ENCODE results near the gene AFAP1L1.

AFAP1L1 gene

GRCh38 chr5:149314571-149315111 lies 43.0 kb downstream of the AFAP1L1 start:
- no peak for DNase-seq (ENCODE audit: low spot score)

DNA sequence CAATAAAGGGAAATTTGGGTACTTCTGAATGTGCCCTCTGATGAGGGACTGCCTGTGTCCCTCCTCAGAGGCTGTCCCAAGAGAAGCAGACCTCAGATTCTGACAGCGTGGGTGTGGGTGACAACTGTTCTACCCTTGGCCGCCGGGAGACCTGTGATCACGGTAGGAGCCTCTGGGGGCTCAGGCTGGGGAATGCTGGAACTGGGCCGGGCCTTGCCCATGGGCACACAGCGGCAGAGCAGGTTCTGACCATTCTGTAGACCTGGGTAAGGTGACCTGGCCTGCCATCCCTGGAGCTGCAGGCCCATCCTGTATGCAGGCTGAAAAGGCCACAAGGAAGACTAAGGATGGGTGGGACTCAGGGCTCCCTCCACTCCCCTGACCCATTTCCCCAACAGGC lies 44.1 kb downstream of the AFAP1L1 start:
- DNase-seq (ENCODE audit: low spot score) = no peak

- DNase-seq (ENCODE audit: low spot score) = peak; percentile 67
These were observed 45.8 kb downstream of the AFAP1L1 start for GRCh38 chr5:149317281-149318048.

DNA sequence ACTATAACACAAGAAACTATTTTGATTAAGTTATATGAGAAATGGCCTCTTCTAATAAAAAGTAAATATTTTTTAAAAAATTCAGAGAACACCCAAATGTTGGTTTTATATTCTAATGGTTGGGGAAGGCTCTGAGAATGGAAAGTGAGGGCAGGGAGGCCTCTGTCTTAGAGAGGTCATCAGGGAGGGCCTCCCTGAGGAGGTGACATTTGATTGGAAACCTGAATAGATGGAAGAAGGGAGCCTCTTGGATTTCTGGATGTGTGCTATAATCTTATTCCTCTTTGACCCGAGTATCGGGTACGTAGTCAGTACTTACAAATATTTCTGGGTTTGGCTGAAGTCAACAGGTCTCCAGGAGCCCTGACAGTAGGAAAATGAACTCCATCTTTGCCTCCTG lies 47.5 kb downstream of the AFAP1L1 start:
- no peak for DNase-seq (ENCODE audit: low spot score)

GRCh38 chr5:149320791-149321330 lies 49.2 kb downstream of the AFAP1L1 start:
- DNase-seq (ENCODE audit: low spot score) = peak; percentile 11

- no peak for DNase-seq (ENCODE audit: low spot score)
These were observed 50.9 kb downstream of the AFAP1L1 start for GRCh38 chr5:149322518-149322917.

GRCh38 chr5:149323210-149323609 lies 51.6 kb downstream of the AFAP1L1 start:
- DNase-seq (ENCODE audit: low spot score) = no peak

DNA sequence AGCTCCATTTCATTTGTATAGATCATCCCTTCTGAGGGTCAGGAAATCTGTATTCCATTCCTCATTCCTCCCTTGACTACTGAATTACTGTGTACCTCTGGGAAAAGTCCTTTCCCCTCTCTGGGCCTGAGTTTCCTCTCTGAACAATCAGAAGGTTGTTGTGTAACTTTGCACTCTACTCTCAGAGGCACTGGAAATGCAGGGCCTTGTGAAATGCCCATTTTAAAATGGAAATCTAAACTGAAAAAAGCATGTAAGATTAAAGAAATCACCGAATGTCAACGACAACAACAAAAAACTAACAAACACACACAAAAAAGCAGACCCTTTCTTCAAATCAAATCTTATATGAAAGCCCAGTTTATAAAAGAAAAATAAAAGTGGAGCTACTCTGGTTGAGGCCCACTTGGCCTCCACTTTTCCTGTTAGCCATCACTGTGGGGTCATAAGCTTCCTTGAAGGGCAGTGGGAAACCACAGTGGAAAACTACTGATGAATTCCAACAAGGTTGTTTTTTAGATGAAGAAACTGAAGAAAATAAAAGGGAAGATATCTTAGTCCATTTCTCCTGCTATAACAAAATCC lies 52.1 kb downstream of the AFAP1L1 start:
- DNase-seq (ENCODE audit: low spot score) = no peak

DNA sequence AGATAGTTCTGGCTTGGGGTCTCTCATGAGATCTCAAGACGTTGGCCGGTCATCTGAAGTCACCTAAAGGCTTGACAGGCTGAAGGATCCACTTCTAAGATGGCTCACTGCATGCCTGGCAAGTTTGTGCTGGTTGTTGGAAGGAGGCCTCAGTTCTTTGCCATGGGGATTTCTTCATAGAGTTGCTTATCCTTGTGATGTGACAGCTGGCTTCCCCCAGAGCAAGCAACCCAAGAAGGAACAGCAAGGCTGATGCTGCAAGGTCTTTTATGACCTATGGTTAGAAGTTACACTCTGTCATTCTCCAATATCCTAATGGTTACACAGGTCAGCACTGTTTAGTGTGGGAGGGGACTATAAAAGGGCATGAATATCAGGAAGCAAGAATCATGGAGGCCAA lies 53.0 kb downstream of the AFAP1L1 start:
- no peak for DNase-seq (ENCODE audit: low spot score)

- no peak for DNase-seq (ENCODE audit: low spot score)
These were observed 53.6 kb downstream of the AFAP1L1 start for GRCh38 chr5:149325166-149325735.

DNA sequence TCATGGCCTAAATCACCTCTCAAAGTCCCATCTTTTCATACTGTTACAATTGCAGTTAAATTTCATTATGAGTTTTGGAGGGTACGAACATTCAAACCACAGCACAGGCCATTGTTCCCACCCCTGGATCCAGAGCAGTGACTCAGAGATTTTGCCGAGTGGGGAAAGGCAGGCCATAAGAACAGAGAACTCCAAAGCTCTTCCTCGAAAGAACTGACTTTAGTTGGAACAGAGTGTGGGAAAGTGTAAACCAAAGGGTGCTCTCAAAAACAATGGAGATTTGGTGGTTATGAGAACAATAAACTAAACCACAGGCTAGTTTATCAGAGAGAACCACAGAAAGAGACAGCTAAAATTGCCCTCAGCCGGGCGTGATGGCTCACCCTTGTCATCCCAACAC lies 54.2 kb downstream of the AFAP1L1 start:
- no peak for DNase-seq (ENCODE audit: low spot score)

- no peak for DNase-seq (ENCODE audit: low spot score)
These were observed 55.0 kb downstream of the AFAP1L1 start for GRCh38 chr5:149326611-149327010.

DNA sequence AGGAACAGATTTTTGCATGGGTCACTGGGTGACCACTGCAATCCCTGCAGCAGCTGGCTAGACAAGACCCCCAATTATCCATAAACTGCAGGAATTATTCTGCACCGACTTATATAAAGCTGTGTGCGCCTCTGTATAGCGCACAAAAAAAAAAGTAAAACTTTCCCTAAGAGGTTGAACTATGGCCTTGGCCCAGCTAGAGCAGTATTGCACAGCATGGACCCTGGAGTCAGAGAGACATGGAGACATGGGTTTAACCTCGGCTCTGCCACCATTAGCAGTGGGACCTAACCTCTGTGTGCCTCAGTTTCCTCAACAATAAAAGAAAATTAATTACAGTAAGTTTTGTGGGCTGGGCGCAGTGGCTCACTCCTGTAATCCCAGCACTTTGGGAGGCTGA lies 56.5 kb downstream of the AFAP1L1 start:
- DNase-seq (ENCODE audit: low spot score) = no peak

DNA sequence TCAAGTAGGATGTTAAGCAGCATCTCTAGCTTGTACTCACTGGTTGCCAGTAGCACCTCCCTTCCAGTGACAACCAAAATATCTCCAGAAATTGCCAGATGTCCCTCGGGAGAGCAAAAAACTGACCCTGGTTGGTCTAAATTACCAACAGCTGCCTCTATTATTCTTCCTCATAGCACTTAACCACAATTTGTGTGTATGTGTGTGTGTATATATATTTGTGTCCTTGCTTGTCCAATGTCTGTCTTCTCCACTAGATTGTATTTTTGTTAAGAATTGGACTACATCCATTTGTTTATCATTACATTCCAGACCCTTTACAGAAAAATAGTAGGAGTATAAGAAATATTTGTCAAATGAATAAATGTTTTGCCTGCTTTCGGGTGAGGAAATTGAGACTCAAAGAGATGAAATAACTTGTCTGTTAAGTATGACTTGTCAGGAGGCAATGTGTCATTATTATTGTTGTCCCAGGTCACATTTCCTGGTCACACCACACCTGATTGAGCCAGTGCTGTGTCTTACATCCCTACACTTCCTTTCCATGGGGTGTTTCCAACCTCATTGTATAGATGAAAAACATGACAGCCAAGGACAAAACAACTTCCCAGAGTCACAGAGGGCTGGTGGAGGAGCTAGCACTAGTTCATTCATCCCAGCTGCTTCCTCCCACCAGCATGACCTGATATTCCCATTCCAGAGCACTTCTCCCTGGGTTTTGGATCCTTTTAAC lies 62.2 kb downstream of the AFAP1L1 start:
- no peak for DNase-seq (ENCODE audit: low spot score)

DNA sequence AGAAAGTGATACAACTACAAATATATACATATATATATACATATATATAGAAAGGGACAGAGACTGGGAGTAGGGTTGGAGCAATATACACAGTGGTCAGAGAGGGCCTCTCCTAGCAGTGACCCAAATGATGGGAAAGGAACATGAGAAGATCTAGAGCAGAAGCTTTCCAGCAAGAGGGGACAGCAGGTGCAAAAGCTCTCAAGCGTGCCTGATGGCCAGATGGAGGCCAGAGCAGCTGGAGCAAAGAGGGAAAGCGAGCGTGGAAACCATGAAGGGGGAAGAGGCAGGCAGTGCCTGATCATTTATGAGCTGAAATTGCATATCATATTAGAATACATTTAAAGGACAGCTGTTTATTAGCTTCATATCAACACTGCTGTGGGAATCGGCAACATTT lies 66.1 kb downstream of the AFAP1L1 start:
- DNase-seq (ENCODE audit: low spot score) = no peak

DNA sequence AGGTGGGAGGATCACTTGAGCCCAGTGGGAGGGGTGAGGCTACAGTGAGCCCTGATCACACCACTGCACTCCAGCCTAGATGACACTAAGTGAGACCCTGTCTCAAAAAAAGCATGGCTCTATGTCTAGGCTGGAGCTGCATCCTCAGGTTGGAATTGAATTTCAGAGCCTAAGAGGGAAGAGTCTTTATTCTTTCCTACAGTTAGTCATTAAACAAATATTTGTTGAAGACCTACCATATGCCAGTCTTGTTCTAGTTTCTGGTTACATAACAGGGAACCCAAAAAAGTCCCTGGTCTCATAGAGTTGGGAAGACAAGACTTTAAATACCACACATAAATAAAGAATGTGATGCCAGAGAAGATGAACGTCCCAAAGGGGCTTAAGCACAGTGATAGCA lies 66.7 kb downstream of the AFAP1L1 start:
- no peak for DNase-seq (ENCODE audit: low spot score)

- no peak for DNase-seq (ENCODE audit: low spot score)
These were observed 69.3 kb downstream of the AFAP1L1 start for GRCh38 chr5:149340920-149341319.

DNA sequence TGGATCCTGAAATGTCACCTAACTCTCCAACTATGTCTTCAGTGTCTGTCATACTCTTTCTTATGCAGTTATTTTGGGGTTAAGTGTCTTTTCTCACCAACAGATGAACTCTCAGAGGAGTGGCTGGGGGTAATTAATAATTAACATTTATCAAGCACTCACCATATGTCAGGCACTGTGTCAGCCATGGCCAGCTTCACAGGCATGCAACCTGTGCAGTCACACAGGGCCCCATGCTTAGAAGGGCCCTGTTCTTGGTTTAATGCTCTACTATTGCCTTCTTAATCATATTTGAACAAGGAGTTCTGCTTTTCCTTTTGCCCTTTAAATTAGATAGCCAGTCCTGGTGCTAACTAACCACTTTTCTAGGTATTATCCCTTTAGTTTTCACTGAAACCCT lies 70.2 kb downstream of the AFAP1L1 start:
- no peak for DNase-seq (ENCODE audit: low spot score)

- DNase-seq (ENCODE audit: low spot score) = no peak
These were observed 72.5 kb downstream of the AFAP1L1 start for GRCh38 chr5:149344151-149344550.

DNA sequence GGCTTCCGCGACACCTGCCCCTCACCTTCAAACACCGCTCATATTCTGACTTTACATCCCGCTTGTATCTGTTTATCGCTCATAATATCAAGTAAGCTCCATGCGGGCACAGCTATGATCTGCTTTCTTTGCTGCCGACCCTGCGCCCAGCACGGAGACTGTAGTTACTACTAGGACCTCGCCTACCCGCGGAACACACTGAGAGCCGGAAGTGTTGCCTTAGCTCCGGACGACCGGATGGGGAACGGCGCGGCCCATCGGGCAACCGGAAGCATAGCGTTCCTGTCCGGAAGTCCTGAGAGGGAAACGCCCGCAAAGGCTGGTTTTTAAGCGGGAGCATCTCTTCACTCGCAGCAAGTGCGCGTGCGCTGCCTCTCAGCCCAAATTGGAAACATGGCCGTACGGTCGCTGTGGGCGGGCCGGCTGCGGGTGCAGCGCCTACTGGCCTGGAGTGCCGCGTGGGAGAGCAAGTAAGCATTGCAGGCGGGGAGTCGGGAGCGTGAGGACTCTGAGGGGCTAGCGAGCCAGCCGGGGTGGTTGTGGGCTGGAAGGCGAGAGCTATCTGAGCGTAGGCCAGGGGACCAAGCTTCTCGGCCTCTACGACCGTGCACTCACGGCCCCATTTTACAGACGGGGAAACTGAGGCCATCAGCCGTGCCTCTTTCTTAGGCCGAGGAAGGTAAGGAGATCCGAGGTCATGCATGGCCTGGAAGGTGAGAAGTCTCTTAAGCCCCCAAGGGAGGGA lies 73.7 kb downstream of the AFAP1L1 start, which contains the start of gene GRPEL2:
Gene GRPEL2 (plus strand): TSS at position 353 of the 745 bp plus-strand sequence. CDS start 41 bp downstream, at position 394.
- DNase-seq (ENCODE audit: low spot score) = peak; percentile 98

GRCh38 chr5:149345892-149346222 lies 74.2 kb downstream of the AFAP1L1 start:
- peak; percentile 50 for DNase-seq (ENCODE audit: low spot score)

GRCh38 chr5:149348518-149348917 lies 76.9 kb downstream of the AFAP1L1 start:
- DNase-seq (ENCODE audit: low spot score) = no peak

All from RKO (cell line).